ENCODE measurements around the gene RIOK1. TPM values are rescaled to one million over a fixed set of nuclear protein-coding genes. Genes with fewer than 3 reads are reported as not detected.

RIOK1 gene
- total RNA-seq, 2 donors from 2014 or later, result 35.8 to 36.5 TPM

GRCh38 chr6:7391151-7391550 is 1.5 kb downstream of the RIOK1 start:
- H3K27ac Mint-ChIP-seq, result peak overlapping the region; percentile 98
- ATAC-seq (no peak), DNase-seq (ENCODE audit: low spot score in 2 of 2) (no peak)
- no peaks in the 10 kb centered on the region for H3K9me3 Mint-ChIP-seq
- peaks cover 16 to 34% of the 10 kb centered on the region in 2 donors for H3K36me3 Mint-ChIP-seq

GRCh38 chr6:7392402-7392801 is 2.8 kb downstream of the RIOK1 start:
- H3K9me3 Mint-ChIP-seq, result no peaks in the 10 kb centered on the region
- no peak overlapping the region for H3K27ac Mint-ChIP-seq
- no peak for ATAC-seq
- H3K36me3 Mint-ChIP-seq, result peaks cover 16 to 34% of the 10 kb centered on the region in 2 donors
- no peak for DNase-seq (ENCODE audit: low spot score in 2 of 2)

DNA sequence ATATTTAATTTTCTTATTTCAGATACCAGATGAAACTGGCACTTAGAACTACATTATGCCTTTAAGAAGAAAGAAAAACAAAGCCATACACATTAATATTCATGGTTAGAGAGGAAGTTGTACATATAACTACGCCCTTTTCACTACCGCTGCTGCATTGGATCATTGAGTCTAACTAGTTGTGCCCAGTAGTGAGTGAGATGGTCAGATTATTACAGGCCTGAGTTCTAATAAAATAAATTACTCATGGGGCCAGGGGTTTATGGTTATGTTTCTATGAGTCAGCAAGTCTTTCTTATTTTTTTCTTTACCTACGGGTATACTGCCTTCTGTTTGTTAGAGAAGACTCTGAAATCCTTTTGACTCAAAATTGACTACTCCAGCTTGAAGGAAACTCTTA is 11.5 kb downstream of the RIOK1 start:
- ATAC-seq, result no peak
- no peaks in the 10 kb centered on the region for H3K9me3 Mint-ChIP-seq
- H3K36me3 Mint-ChIP-seq, result peaks cover 15 to 24% of the 10 kb centered on the region in 2 donors

DNA sequence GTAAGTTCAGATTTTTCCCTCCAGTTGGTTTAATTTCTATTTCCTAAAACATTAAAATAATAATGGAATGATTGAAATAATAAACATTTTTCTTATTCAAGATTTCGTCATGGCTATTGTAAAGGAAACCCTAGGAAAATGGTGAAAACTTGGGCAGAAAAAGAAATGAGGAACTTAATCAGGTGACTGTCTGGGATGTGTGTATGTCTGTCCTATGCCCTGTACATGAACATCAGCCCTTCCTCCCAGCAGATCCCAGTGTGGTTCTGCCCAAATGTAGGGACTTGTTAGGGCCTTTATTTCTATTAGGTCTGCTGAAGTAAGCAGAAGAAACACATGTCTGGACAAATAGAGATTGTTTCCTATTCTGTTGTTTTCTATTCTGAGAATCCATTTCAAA is 13.1 kb downstream of the RIOK1 start:
- DNase-seq (ENCODE audit: low spot score in 2 of 2) (no peak), ATAC-seq (no peak)
- H3K36me3 Mint-ChIP-seq, result peaks cover 23 to 24% of the 10 kb centered on the region in 2 donors
- no peak overlapping the region for H3K27ac Mint-ChIP-seq
- no peaks in the 10 kb centered on the region for H3K9me3 Mint-ChIP-seq

More for the DNA sequence above, 11.5 kb downstream of the RIOK1 start:
- no peak overlapping the region for H3K27ac Mint-ChIP-seq
- DNase-seq (ENCODE audit: low spot score in 2 of 2), result no peak

- no peaks in the 10 kb centered on the region for H3K9me3 Mint-ChIP-seq
- ATAC-seq, result no peak
These were observed 14.9 kb downstream of the RIOK1 start for GRCh38 chr6:7404546-7404945.

GRCh38 chr6:7406743-7407142 is 17.1 kb downstream of the RIOK1 start:
- peaks cover 33 to 40% of the 10 kb centered on the region in 2 donors for H3K36me3 Mint-ChIP-seq
- ATAC-seq (no peak), DNase-seq (ENCODE audit: low spot score in 2 of 2) (no peak)
- no peaks in the 10 kb centered on the region for H3K9me3 Mint-ChIP-seq
- no peak overlapping the region for H3K27ac Mint-ChIP-seq

More at GRCh38 chr6:7404546-7404945, 14.9 kb downstream of the RIOK1 start:
- no peak for DNase-seq (ENCODE audit: low spot score in 2 of 2)
- H3K36me3 Mint-ChIP-seq, result peaks cover 25% of the 10 kb centered on the region in 2 donors
- H3K27ac Mint-ChIP-seq, result no peak overlapping the region

- Mint-ChIP-seq H3K36me3 (peaks cover 40 to 44% of the 10 kb centered on the region in 2 donors), H3K27ac (no peak overlapping the region), H3K9me3 (no peaks in the 10 kb centered on the region)
- ATAC-seq (no peak), DNase-seq (ENCODE audit: low spot score in 2 of 2) (no peak)
These were observed 20.1 kb downstream of the RIOK1 start for GRCh38 chr6:7409740-7410139.

- Mint-ChIP-seq H3K27ac (no peak overlapping the region), H3K9me3 (no peaks in the 10 kb centered on the region), H3K36me3 (peaks cover 40 to 42% of the 10 kb centered on the region in 2 donors)
- ATAC-seq (no peak), DNase-seq (ENCODE audit: low spot score in 2 of 2) (no peak)
These were observed 21.2 kb downstream of the RIOK1 start for GRCh38 chr6:7410851-7411250.

DNA sequence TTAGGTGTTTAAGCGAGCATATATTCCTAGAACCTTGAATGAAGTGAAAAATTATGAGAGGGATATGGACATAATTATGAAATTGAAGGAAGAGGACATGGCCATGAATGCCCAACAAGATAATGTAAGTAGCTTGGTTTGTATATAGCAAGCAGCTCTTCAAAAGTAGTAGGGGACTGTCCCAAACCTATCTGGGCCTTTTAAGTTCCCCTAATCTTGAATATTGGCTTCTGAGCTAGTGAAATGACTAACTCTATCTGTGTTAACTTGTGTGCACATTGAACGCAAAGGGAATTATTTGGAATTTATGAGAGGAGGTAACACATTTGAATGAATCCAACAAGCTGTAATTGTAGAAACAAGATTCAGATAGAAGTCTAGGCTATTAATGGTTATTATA is 21.7 kb downstream of the RIOK1 start:
- DNase-seq (ENCODE audit: low spot score in 2 of 2), result no peak
- H3K27ac Mint-ChIP-seq, result no peak overlapping the region
- ATAC-seq, result no peak
- peaks cover 39% of the 10 kb centered on the region in 2 donors for H3K36me3 Mint-ChIP-seq
- H3K9me3 Mint-ChIP-seq, result no peaks in the 10 kb centered on the region

DNA sequence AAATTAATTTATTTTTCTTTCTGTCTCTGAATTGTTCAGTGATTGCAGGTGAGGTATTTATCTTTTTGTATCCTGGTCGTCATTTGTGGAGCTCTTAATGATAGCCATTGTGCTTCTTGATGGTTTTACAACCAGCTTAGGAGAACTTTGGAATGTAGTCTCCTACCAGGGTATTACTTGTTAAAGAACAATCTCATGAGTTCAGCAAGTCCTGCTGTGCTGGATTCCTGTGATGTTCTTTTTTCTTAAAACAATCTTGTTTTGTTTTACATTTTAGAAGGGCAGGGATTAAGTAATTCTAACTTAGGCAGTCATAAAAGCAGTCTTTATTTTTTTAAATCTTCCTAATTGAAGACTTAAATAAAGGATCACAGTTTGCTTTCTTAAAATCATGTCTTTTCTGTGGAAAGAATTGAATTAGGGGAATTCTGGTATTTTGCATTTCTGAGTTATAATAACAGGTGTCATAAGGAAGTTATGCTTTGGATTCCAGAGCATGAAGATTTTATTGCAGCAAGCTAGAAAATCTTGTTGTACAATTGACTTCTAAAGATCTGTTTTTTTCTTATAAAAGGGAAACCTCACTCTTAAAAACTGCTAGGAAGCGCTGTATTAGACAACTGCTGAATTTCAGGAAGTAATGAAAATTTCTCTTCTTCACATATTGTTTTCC is 23.7 kb downstream of the RIOK1 start:
- peaks cover 36 to 46% of the 10 kb centered on the region in 2 donors for H3K36me3 Mint-ChIP-seq
- H3K9me3 Mint-ChIP-seq, result no peaks in the 10 kb centered on the region
- no peak overlapping the region for H3K27ac Mint-ChIP-seq
- DNase-seq (ENCODE audit: low spot score in 2 of 2) (no peak), ATAC-seq (no peak)

DNA sequence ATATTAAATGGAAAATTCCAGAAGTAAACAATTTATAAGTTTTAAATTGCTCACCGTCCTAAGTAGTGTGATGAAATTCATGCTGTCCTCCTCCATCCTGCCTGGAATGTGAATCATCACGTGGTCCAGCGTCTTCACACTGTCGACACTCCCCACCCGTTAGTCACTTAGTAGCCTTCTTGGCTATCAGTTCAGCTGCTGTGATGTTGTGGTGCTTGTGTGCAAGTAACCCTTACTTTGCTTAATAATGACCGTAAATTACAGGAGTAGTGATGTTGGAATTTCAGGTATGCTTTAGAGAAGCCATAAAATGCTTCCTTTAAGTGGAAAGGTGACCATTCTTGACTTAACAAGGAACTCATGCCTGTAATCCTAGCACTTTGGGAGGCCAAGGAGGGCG is 25.2 kb downstream of the RIOK1 start:
- no peaks in the 10 kb centered on the region for H3K9me3 Mint-ChIP-seq
- DNase-seq (ENCODE audit: low spot score in 2 of 2) (no peak), ATAC-seq (no peak)
- peak overlapping the region in 1 of 2 donors; percentile 77 for H3K27ac Mint-ChIP-seq
- H3K36me3 Mint-ChIP-seq, result peaks cover 33 to 50% of the 10 kb centered on the region in 2 donors

GRCh38 chr6:7417684-7418083 is 28.1 kb downstream of the RIOK1 start:
- H3K27ac Mint-ChIP-seq, result no peak overlapping the region
- no peaks in the 10 kb centered on the region for H3K9me3 Mint-ChIP-seq
- DNase-seq (ENCODE audit: low spot score in 2 of 2) (no peak), ATAC-seq (no peak)
- peaks cover 22 to 36% of the 10 kb centered on the region in 2 donors for H3K36me3 Mint-ChIP-seq

DNA sequence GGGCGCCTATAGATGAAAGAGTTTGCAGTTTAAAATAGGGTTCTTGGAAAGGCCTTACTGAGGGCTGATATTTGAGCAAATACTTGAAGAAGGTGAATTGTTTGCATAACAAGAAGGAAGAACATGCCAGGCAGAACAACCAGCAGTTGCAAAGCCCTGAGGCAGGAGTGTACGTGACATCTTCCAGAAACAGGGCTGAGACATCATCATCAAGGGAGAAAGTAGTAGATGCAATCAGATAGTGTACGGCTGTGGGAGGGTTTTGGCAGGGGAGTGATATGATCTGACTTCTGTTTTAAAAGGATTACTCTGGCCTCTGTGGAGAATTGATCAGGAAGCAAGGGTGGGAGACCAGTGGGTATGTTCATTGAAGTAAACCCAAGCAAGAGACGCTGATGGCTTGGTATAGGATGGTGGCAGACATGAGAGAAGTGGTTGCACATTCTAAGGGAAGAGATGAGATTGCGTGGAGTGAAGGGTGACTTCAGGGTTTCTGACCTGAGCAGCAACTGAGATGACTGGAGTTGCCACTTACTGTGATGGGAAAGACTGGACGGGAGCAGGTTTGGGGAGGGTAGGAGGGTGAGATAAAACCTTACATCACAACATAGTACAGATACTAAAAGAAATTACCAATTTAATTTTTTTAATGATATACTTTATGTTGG is 28.8 kb downstream of the RIOK1 start:
- H3K9me3 Mint-ChIP-seq, result no peaks in the 10 kb centered on the region
- no peak for ATAC-seq
- H3K27ac Mint-ChIP-seq, result peak overlapping the region in 1 of 2 donors; percentile 10
- H3K36me3 Mint-ChIP-seq, result peaks cover 22 to 31% of the 10 kb centered on the region in 2 donors
- DNase-seq (ENCODE audit: low spot score in 2 of 2), result no peak

- Mint-ChIP-seq H3K9me3 (no peaks in the 10 kb centered on the region), H3K36me3 (peaks cover 19 to 29% of the 10 kb centered on the region in 2 donors), H3K27ac (no peak overlapping the region)
- DNase-seq (ENCODE audit: low spot score in 2 of 2) (no peak), ATAC-seq (no peak)
These were observed 29.5 kb downstream of the RIOK1 start for GRCh38 chr6:7419065-7419464.

GRCh38 chr6:7421066-7421465 is 31.5 kb downstream of the RIOK1 start:
- no peak overlapping the region for H3K27ac Mint-ChIP-seq
- DNase-seq (ENCODE audit: low spot score in 2 of 2) (no peak), ATAC-seq (no peak)
- no peaks in the 10 kb centered on the region for H3K9me3 Mint-ChIP-seq
- H3K36me3 Mint-ChIP-seq, result peaks cover 6 to 14% of the 10 kb centered on the region in 2 donors

DNA sequence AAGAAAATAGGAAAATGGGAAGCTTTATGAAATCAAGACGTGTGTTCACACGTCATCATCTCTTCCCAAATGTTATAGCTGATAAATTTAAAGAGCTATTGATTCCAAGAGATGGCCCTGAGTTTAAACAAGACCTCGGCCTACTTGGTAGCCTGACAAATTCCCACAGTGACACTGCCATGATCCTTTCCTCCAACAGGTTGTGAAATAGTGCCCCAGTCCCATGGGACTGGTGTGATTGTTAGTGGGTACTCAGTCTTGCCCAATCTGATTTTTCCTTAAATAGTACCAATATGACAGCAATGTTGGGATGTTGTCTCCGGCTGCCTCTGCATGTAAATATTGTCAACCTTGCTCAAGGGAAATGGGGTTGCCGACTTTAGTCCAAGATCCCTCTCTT is 34.5 kb downstream of the RIOK1 start:
- no peak overlapping the region for H3K27ac Mint-ChIP-seq

GRCh38 chr6:7424967-7425807 is 35.6 kb downstream of the RIOK1 start:
- no peaks in the 10 kb centered on the region for H3K9me3 Mint-ChIP-seq
- peak in 1 of 2 donors; percentile 22 for ATAC-seq
- DNase-seq (ENCODE audit: low spot score in 2 of 2), result no peak
- H3K27ac Mint-ChIP-seq, result no peak overlapping the region
- no peaks in the 10 kb centered on the region for H3K36me3 Mint-ChIP-seq

More for the DNA sequence above, 34.5 kb downstream of the RIOK1 start:
- ATAC-seq (no peak), DNase-seq (ENCODE audit: low spot score in 2 of 2) (no peak)
- Mint-ChIP-seq H3K9me3 (no peaks in the 10 kb centered on the region), H3K36me3 (peaks cover 0 to 3% of the 10 kb centered on the region in 2 donors)

Data from activated naive CD4-positive, alpha-beta T cell treated with anti-CD3 and anti-CD28 coated beads, Interleukin-2, amount 50 U/mL, for 72 hours (primary cell).